Trophoblast cell (in vitro differentiated cells and primary cell): ENCODE measurements around the gene FNDC3A.

ENCODE experiments used
- DNase-seq, 2 donors: peaks; one replicate each; pipeline ENCODE4 v3.0.0-alpha.2; 2016
- H2AFZ ChIP-seq: 2 replicates; pipeline ENCODE4 v1.6.1; 2013; ENCODE audit warnings: low read length, moderate library complexity, mild to moderate bottlenecking; ENCODE audit not compliant: insufficient read depth, poor library complexity
- H2AK5ac ChIP-seq: 2 replicates; pipeline ENCODE4 v1.6.1; 2013; ENCODE audit warnings: mild to moderate bottlenecking, low read length
- H2BK120ac ChIP-seq: 2 replicates; pipeline ENCODE4 v1.6.1; 2013; ENCODE audit warnings: low read length, mild to moderate bottlenecking, moderate library complexity; ENCODE audit not compliant: insufficient read depth, poor library complexity
- H2BK12ac ChIP-seq: 2 replicates; pipeline ENCODE4 v1.6.1; 2013; ENCODE audit warnings: mild to moderate bottlenecking, low read length, moderate library complexity
- H2BK5ac ChIP-seq: 2 replicates; pipeline ENCODE4 v1.6.1; 2013; ENCODE audit warnings: low read length, low read depth, moderate library complexity, mild to moderate bottlenecking; ENCODE audit not compliant: poor library complexity
- H3K14ac ChIP-seq: 2 replicates; pipeline ENCODE4 v1.6.1; 2013; ENCODE audit warnings: mild to moderate bottlenecking, low read length
- H3K18ac ChIP-seq: 2 replicates; pipeline ENCODE4 v1.6.1; 2013; ENCODE audit warnings: mild to moderate bottlenecking, low read length
- H3K23ac ChIP-seq: 2 replicates; pipeline ENCODE4 v1.6.1; 2013; ENCODE audit warnings: low read length
- H3K27ac ChIP-seq: 2 replicates; pipeline ENCODE4 v1.5.1; 2013; ENCODE audit warnings: low read depth, mild to moderate bottlenecking, inconsistent platforms, low read length, moderate library complexity
- H3K27me3 ChIP-seq: 2 replicates; pipeline ENCODE4 v1.6.1; 2013; ENCODE audit warnings: inconsistent platforms, mild to moderate bottlenecking, low read length, moderate library complexity; ENCODE audit not compliant: insufficient read depth
- H3K36me3 ChIP-seq, 2 experiments: 1 replicate in 1 of 2; 2 replicates in 1 of 2; pipeline ENCODE4 v1.6.1; 2013; ENCODE audit warnings: low read length in 2 of 2, mild to moderate bottlenecking in 2 of 2, moderate library complexity in 1 of 2; ENCODE audit not compliant: insufficient read depth in 2 of 2, control insufficient read depth in 1 of 2
- H3K4ac ChIP-seq: 2 replicates; pipeline ENCODE4 v1.6.1; 2013; ENCODE audit warnings: low read depth, mild to moderate bottlenecking, low read length, moderate library complexity
- H3K4me1 ChIP-seq, 2 experiments: 1 replicate in 1 of 2; 2 replicates in 1 of 2; pipeline ENCODE4 v1.6.1; 2013; ENCODE audit warnings: low read length in 2 of 2, mild to moderate bottlenecking in 2 of 2, moderate library complexity in 1 of 2; ENCODE audit not compliant: insufficient read depth in 2 of 2, control insufficient read depth in 1 of 2
- H3K4me2 ChIP-seq: 2 replicates; pipeline ENCODE4 v1.6.1; 2013; ENCODE audit warnings: inconsistent platforms, mild to moderate bottlenecking, low read length, moderate library complexity
- H3K4me3 ChIP-seq: 2 replicates; pipeline ENCODE4 v1.5.1; 2013; ENCODE audit warnings: mild to moderate bottlenecking, low read depth, low read length, inconsistent platforms
- H3K79me1 ChIP-seq: one replicate; pipeline ENCODE4 v1.6.1; 2013; ENCODE audit warnings: low read length
- H3K79me2 ChIP-seq: 2 replicates; pipeline ENCODE4 v1.6.1; 2013; ENCODE audit warnings: low read length, mild to moderate bottlenecking; ENCODE audit not compliant: control insufficient read depth, insufficient read depth, poor library complexity
- H3K9ac ChIP-seq: 2 replicates; pipeline ENCODE4 v1.6.1; 2013; ENCODE audit warnings: mild to moderate bottlenecking, low read length
- H3K9me3 ChIP-seq: 2 replicates; pipeline ENCODE4 v1.6.1; 2013; ENCODE audit warnings: low read depth, mild to moderate bottlenecking, control low read depth, inconsistent platforms, low read length; ENCODE audit not compliant: insufficient read depth
- H4K12ac ChIP-seq: 2 replicates; pipeline ENCODE4 v1.6.1; 2013; ENCODE audit warnings: low read depth, mild to moderate bottlenecking, low read length, moderate library complexity
- H4K8ac ChIP-seq: 2 replicates; pipeline ENCODE4 v1.6.1; 2013; ENCODE audit warnings: low read depth, mild to moderate bottlenecking, low read length, moderate library complexity
- H4K91ac ChIP-seq: one replicate; pipeline ENCODE4 v1.6.1; 2013; ENCODE audit warnings: low read depth, mild to moderate bottlenecking, low read length, moderate library complexity
- WGBS: extraction: QIAGEN DNeasy Blood & Tissue Kit; methylation state at CpG from one replicate; pipeline ENCODE4 v1.1.7; 2013; ENCODE audit warnings: missing lambda C conversion rate; ENCODE audit not compliant: insufficient read length, insufficient coverage; ENCODE audit errors: extremely low coverage; 5-methylcytosine and 5-hydroxymethylcytosine counted together

The FNDC3A gene

DNA sequence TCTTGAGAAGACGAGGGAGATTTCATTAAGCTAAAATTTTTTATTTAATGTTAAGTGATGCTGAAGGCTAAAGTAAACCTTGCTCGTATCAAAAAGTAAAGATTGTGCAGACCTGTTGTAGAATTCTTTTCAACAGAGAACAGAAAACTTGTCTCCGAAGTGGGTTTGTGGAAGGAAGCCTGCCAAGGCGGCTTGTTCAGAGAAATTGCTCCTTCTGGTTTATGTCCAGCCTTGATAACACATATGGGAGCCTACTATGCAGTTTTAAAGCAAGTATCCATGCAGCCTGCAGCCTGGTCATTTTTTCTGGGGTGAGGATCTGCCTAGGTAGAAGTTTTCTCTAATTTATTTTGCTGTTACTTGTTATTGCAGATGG, 245.9 kb downstream of the FNDC3A start:
- Histone ChIP-seq H3K79me1 (no peaks in the 10 kb centered on the region), H4K12ac (no peak overlapping the region), H2BK12ac (no peak overlapping the region), H3K4me1 (peaks cover 4 to 13% of the 10 kb centered on the region in 2 experiments), H3K18ac (no peak overlapping the region), H3K79me2 (no peaks in the 10 kb centered on the region), H3K4ac (no peak overlapping the region), H3K4me3 (no peak overlapping the region), H4K8ac (no peak overlapping the region), H3K9ac (no peak overlapping the region), H3K23ac (no peak overlapping the region), H3K4me2 (no peak overlapping the region), H3K14ac (no peak overlapping the region), H3K27ac (no peak overlapping the region), H2BK120ac (no peak overlapping the region), H3K9me3 (peaks cover 9% of the 10 kb centered on the region), H2AFZ (no peak overlapping the region), H4K91ac (no peak overlapping the region), H2BK5ac (no peak overlapping the region), H2AK5ac (no peak overlapping the region), H3K36me3 (no peaks in the 10 kb centered on the region), H3K27me3 (peaks cover 62% of the 10 kb centered on the region)
- DNase-seq: no peak
- no CpG with 5 or more reads among the region's 4 CpGs for WGBS

DNA sequence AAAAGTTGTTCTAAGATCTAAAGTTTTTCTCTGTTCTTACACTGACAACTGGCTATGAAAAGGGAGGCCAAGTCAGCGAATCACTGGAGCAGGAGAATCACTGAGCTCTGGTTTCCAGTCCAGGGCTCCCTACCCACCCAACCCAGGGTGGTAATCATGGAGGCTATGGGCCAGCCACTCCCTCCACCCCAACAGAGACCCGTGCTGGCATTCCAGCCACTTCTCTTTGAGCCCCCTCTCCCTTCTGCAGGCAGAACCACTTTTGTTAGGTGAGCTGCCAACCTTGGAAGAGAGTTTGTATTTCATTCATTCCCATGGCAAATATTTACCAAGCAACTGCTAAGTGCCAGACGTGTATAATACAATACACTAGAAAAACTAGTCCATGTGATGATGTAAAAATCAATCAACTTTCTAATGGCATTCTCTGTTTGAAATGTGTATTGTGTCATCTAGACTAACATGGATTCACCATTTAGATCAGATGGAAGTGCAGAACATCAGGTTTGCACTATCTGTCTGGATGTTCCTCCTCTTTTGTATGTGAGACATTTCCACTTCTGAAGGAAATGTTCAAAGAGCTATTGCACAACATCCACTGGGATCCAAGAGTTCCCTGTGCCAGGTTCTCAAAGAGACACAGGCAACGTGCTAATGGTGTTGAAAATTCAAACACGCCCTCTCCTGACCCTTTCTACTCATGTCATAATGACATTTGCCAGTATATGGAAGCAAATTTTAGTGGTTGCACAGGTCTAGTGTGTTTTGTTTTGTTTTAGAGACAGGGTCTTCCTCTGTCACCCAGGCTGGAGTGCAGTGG, 249.7 kb downstream of the FNDC3A start:
- Histone ChIP-seq H4K12ac (no peak overlapping the region), H2BK5ac (no peak overlapping the region), H3K79me2 (no peaks in the 10 kb centered on the region), H3K9ac (no peak overlapping the region), H3K36me3 (no peaks in the 10 kb centered on the region), H2BK12ac (no peak overlapping the region), H3K18ac (no peak overlapping the region), H4K91ac (no peak overlapping the region), H3K79me1 (no peaks in the 10 kb centered on the region), H2AK5ac (no peak overlapping the region), H2BK120ac (no peak overlapping the region), H3K4me2 (no peak overlapping the region), H3K9me3 (peaks cover 3% of the 10 kb centered on the region), H2AFZ (no peak overlapping the region), H4K8ac (no peak overlapping the region), H3K4me3 (no peak overlapping the region), H3K27ac (no peak overlapping the region), H3K27me3 (peaks cover 32% of the 10 kb centered on the region), H3K4ac (no peak overlapping the region), H3K14ac (no peak overlapping the region), H3K4me1 (peaks cover 2 to 3% of the 10 kb centered on the region in 2 experiments), H3K23ac (no peak overlapping the region)
- no CpG with 5 or more reads among the region's 5 CpGs for WGBS
- peak in 1 of 2 donors; percentile 13 for DNase-seq

DNA sequence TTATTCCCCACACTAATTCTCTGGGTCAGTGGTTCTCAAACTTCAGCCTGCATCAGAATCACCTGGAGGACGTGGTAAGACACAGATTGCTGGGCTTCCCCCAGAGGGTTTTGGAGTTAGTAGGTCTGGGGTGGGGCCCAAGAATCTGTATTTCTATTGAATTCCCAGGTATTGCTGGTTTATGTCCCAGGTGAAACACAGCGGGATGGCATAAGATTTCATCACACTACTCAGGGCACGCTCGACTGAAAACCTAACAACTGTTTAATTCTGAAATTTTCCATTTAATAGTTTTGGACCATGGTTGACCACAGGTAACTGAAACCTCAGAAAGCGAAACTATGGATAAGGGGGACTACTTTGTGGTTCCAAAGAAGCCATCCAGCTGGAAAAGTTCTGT, 250.9 kb downstream of the FNDC3A start:
- Histone ChIP-seq H4K12ac (no peak overlapping the region), H3K18ac (no peak overlapping the region), H3K23ac (no peak overlapping the region), H3K4me2 (no peak overlapping the region), H2BK12ac (no peak overlapping the region), H3K79me2 (no peaks in the 10 kb centered on the region), H3K9me3 (peaks cover 1% of the 10 kb centered on the region), H2BK120ac (no peak overlapping the region), H2AK5ac (no peak overlapping the region), H2BK5ac (no peak overlapping the region), H3K36me3 (no peaks in the 10 kb centered on the region), H3K79me1 (no peaks in the 10 kb centered on the region), H3K14ac (no peak overlapping the region), H3K27me3 (peaks cover 21% of the 10 kb centered on the region), H3K4me3 (no peak overlapping the region), H3K27ac (no peak overlapping the region), H3K4ac (no peak overlapping the region), H3K9ac (no peak overlapping the region), H3K4me1 (no peaks in the 10 kb centered on the region), H4K91ac (no peak overlapping the region), H4K8ac (no peak overlapping the region), H2AFZ (no peak overlapping the region)
- no peak for DNase-seq
- WGBS: no CpG with 5 or more reads among the region's 5 CpGs

- 100% methylated on average over 1 of the region's 3 CpGs for WGBS
- peaks cover 0 to 6% of the 10 kb centered on the region in 2 experiments for H3K4me1 ChIP-seq
- H3K9ac ChIP-seq: no peak overlapping the region
- H3K36me3 ChIP-seq: no peaks in the 10 kb centered on the region
- H2AFZ ChIP-seq: no peak overlapping the region
- H3K4me2 ChIP-seq: no peak overlapping the region
- no peak overlapping the region for H3K18ac ChIP-seq
- H3K27ac ChIP-seq: no peak overlapping the region
- H3K79me2 ChIP-seq: no peaks in the 10 kb centered on the region
- no peak overlapping the region for H3K23ac ChIP-seq
- H2BK5ac ChIP-seq: no peak overlapping the region
- no peak overlapping the region for H2BK12ac ChIP-seq
- no peak overlapping the region for H3K4ac ChIP-seq
- peaks cover 2% of the 10 kb centered on the region for H3K27me3 ChIP-seq
- H2AK5ac ChIP-seq: no peak overlapping the region
- no peak overlapping the region for H4K8ac ChIP-seq
- H4K91ac ChIP-seq: no peak overlapping the region
- no peak overlapping the region for H4K12ac ChIP-seq
- no peak overlapping the region for H3K14ac ChIP-seq
- no peak overlapping the region for H3K4me3 ChIP-seq
- H3K79me1 ChIP-seq: no peaks in the 10 kb centered on the region
- no peaks in the 10 kb centered on the region for H3K9me3 ChIP-seq
- no peak for DNase-seq
- H2BK120ac ChIP-seq: no peak overlapping the region
Measured at GRCh38 chr13:49234741-49235140, 259.0 kb downstream of the FNDC3A start.
